HEK293T (cell line): ENCODE measurements around the gene FOXL2.

ENCODE experiments used
- BHLHE40 ChIP-seq: fragments of 450-650 bp; IDR thresholded peaks from 2 replicates; pipeline ENCODE4 v1.6.1; 2016; ENCODE audit warnings: mild to moderate bottlenecking, moderate library complexity, borderline replicate concordance
- CTBP1 ChIP-seq: fragments of 450-650 bp; IDR thresholded peaks from 2 replicates; pipeline ENCODE4 v1.6.1; 2016; ENCODE audit warnings: borderline replicate concordance
- ELF4 ChIP-seq: fragments of 450-650 bp; IDR thresholded peaks from 2 replicates; pipeline ENCODE4 v1.6.1; 2017; ENCODE audit warnings: antibody characterized with exemption
- FOXA1 ChIP-seq: fragments of 450-650 bp; IDR thresholded peaks from 2 replicates; pipeline ENCODE4 v1.6.1; 2016; ENCODE audit warnings: mild to moderate bottlenecking
- L3MBTL2 ChIP-seq: fragments of 450-650 bp; conservative IDR thresholded peaks from 2 replicates; pipeline ENCODE4 v1.6.1; 2016; ENCODE audit warnings: mild to moderate bottlenecking
- LEF1 ChIP-seq: fragments of 450-650 bp; IDR thresholded peaks from 2 replicates; pipeline ENCODE4 v1.6.1; 2017; ENCODE audit warnings: mild to moderate bottlenecking, borderline replicate concordance
- SP1 ChIP-seq: fragments of 450-650 bp; IDR thresholded peaks from 2 replicates; pipeline ENCODE4 v1.6.1; 2017
- SUZ12 ChIP-seq: fragments of 450-650 bp; IDR thresholded peaks from 2 replicates; pipeline ENCODE4 v1.6.1; 2016; ENCODE audit warnings: mild to moderate bottlenecking
- TARDBP ChIP-seq: fragments of 450-650 bp; IDR thresholded peaks from 2 replicates; pipeline ENCODE4 v1.6.1; 2016

DNA sequence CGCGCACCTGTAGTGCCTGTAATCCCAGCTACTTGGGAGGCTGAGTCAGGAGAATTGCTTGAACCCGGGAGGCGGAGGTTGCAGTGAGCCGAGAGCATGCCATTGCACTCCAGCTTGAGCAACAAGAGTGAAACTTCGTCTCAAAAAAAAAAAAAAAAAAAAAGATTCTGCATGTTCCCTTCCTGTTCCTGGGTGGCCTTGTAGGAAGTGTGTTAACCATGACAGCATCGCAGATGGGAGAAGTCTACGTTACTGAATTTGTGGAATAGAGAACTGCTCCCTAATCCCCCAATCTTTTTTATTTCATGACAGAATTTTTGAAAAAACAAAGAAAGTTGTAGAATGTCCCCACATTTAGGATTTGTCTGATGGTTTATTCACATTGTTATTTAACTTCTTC lies 45.4 kb downstream of the FOXL2 start:
- TF ChIP-seq ELF4 (no peak), BHLHE40 (no peak), SUZ12 (no peak), L3MBTL2 (no peak), SP1 (no peak), CTBP1 (no peak), FOXA1 (no peak), LEF1 (no peak), TARDBP (no peak)
